ENCODE results near the gene FIBCD1. TPM values are rescaled to one million over a fixed set of nuclear protein-coding genes. Genes with fewer than 3 reads are reported as not detected.

The FIBCD1 gene
- total RNA-seq, 1 donor from 2014 or later: not detected

DNA sequence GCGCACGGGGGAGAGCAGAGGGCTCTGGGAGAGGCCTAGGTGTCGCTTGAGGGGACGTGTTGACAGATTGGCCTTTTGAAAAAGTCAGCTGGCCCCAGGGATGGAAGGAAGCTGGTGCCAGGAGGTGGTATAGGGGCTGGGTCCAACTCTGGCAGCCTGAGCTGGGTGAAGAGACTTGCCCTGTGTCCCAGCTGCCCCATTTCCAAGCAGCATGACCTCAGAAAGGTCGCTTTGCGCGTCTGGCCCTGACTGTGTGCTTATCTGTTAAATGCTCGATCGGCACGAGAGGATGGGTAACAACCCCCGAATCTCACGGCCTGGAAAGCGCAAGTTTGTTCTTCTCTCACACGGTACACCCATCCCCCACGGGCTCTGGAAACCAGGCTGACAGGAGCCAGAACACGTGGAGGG, 38.8 kb upstream of the FIBCD1 start:
- Histone ChIP-seq H3K4me3 (no peak overlapping the region), H3K36me3 (no peaks in the 10 kb centered on the region), H3K4me1 (no peaks in the 10 kb centered on the region), H3K27me3 (no peaks in the 10 kb centered on the region), H3K27ac (no peak overlapping the region), H3K9me3 (no peaks in the 10 kb centered on the region)
- no peak for TF ChIP-seq CTCF (IDR thresholded peaks at IDR 0.05)
- intact Hi-C loops (cut with DNase I): no loop called here
- DNase-seq (ENCODE audit: low spot score in 2 of 2): no peak

DNA sequence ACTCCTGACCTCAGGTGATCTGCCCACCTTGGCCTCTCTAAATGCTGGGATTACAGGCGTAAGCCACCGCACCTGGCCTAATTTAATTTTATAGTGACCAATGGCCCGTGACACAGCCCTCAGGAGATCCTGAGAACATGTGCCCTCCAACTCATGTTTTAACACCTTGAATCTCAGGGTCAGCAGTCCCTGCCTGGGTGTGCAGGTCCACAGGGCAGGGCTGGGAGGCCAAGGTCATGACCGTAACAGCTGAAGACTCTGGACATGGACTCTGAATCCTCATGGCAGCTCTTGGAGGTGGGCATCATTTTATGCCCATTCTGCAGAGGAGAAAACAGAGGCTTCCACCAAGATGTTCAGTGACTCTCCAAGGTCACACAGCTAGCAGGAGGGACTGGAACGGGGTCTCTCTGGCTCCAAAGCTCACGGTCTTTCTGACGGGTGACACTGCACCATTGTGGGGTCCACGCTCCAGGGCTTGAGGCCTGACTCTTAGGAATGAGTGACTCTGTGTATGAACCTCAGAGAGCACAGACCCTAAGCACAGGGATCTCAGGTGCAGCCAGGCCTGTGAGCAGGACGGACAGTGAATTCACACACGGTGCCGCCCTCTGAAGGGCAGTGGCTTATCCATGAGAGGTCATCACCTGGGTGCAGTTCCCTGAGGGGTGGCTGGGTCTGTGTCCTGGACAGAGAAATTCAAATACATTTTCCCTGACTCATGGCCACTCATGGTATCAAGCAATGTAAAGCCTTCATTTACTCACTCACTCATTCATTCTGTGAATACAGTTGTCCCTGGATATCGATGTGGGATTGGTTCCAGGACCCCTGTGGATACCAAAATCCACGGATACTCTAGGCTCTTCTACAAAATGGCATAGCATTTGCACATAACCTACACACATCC, 37.1 kb upstream of the FIBCD1 start:
- no peaks in the 10 kb centered on the region for H3K27me3 ChIP-seq
- no peak for DNase-seq (ENCODE audit: low spot score in 2 of 2)
- H3K36me3 ChIP-seq: no peaks in the 10 kb centered on the region
- no peak overlapping the region for H3K27ac ChIP-seq
- H3K9me3 ChIP-seq: no peaks in the 10 kb centered on the region
- intact Hi-C loops (cut with DNase I): no loop called here
- no peak overlapping the region for H3K4me3 ChIP-seq
- TF ChIP-seq CTCF (IDR thresholded peaks at IDR 0.05): no peak
- H3K4me1 ChIP-seq: no peaks in the 10 kb centered on the region

GRCh38 chr9:130975156-130975555, 36.1 kb upstream of the FIBCD1 start:
- Histone ChIP-seq H3K4me3 (no peak overlapping the region), H3K27ac (no peak overlapping the region), H3K27me3 (no peaks in the 10 kb centered on the region), H3K9me3 (no peaks in the 10 kb centered on the region), H3K36me3 (no peaks in the 10 kb centered on the region), H3K4me1 (no peaks in the 10 kb centered on the region)
- no peak for TF ChIP-seq CTCF (IDR thresholded peaks at IDR 0.05)
- no peak for DNase-seq (ENCODE audit: low spot score in 2 of 2)
- intact Hi-C loops (cut with DNase I): no loop called here

DNA sequence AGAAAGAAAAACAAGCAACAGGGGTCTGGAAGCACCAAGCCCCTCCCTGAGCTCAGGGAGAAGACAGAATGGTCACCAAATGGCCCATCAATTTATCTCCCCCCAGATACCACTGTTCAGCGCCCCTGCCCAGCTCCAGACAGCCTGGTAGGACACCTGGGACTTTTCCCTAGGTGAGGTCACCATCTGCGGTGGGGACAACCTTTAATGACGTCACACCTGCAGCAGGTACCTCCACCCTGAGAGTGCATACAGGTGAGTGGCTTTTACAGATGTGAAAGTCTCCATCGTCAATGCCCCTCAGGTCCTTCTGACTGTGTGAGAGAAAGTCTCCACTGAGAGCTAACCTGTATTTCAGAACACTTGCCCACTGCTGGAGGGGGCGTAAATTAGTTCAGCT, 35.6 kb upstream of the FIBCD1 start:
- intact Hi-C loops (cut with DNase I): no loop called here
- no peak overlapping the region for H3K4me3 ChIP-seq
- H3K36me3 ChIP-seq: no peaks in the 10 kb centered on the region
- TF ChIP-seq CTCF (IDR thresholded peaks at IDR 0.05): no peak
- no peak for DNase-seq (ENCODE audit: low spot score in 2 of 2)
- no peaks in the 10 kb centered on the region for H3K4me1 ChIP-seq
- H3K27me3 ChIP-seq: no peaks in the 10 kb centered on the region
- H3K27ac ChIP-seq: no peak overlapping the region
- no peaks in the 10 kb centered on the region for H3K9me3 ChIP-seq

DNA sequence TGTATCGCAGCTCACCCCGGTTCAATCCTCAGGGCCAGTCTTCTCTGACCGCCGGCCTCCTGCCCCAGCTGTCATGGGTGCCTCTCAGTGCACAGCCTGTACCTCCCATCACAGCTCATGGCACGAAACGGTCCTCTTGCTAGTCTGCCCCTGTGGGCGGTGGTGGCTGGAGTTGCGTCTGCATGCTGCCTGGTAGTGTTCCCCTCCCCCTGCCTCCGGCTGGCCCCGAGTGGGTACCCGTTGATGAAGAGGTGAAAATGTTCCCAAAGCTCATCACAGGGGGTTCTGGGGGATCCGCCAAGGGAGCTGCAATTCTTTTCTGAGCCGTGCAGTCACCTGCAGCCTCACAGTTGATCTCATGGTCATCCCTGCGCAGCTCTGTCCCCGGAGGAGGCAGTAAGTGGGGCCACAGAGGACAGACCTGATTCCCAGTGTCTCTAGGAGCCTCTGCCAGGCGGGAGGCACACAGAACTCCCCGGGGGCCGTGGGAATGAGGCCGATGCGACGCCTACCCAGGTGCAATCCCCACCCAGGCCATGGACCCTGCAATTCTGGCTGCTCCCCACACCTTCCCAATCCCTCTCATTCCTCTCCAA, 34.7 kb upstream of the FIBCD1 start:
- Histone ChIP-seq H3K4me3 (no peak overlapping the region), H3K36me3 (no peaks in the 10 kb centered on the region), H3K27ac (no peak overlapping the region), H3K4me1 (no peaks in the 10 kb centered on the region), H3K9me3 (no peaks in the 10 kb centered on the region), H3K27me3 (no peaks in the 10 kb centered on the region)
- TF ChIP-seq CTCF (IDR thresholded peaks at IDR 0.05): no peak
- intact Hi-C loops (cut with DNase I): no loop called here
- no peak for DNase-seq (ENCODE audit: low spot score in 2 of 2)
